ENCODE results near the gene ERCC8. TPM values are rescaled to one million over a fixed set of nuclear protein-coding genes. Genes with fewer than 3 reads are reported as not detected.
A peak's percentile ranks its signal among the peaks of the same experiment; 100 is the strongest.

The ERCC8 gene
- total and polyA plus RNA-seq, 10 of the 15 experiments (the other 5 are each of a cell fraction or from before 2014, with no cell fraction given), result 10.4 to 31.2 (median 16.4) TPM

DNA sequence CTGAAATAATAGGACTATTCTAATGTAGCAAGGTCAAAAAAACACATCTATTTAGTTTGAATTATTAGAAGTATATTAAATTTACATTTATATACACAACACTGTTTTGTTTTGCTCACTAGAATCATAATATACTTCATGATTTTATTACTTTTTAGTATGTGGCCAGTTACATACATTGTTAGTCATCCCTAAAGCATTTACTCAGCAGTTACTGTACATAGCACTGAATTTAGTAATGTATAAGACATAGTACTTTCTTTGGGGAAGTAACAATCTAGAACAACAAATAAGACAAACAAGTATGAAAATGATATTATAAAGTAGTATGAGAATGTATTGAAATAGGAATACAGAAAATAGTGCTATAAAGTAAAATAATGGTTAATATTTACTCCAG is 28.2 kb downstream of the ERCC8 start (continued):
- TF ChIP-seq, protein P1, sequence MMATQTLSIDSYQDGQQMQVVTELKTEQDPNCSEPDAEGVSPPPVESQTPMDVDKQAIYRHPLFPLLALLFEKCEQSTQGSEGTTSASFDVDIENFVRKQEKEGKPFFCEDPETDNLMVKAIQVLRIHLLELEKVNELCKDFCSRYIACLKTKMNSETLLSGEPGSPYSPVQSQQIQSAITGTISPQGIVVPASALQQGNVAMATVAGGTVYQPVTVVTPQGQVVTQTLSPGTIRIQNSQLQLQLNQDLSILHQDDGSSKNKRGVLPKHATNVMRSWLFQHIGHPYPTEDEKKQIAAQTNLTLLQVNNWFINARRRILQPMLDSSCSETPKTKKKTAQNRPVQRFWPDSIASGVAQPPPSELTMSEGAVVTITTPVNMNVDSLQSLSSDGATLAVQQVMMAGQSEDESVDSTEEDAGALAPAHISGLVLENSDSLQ (IDR thresholded peaks at IDR 0.05), result no peak
- TF ChIP-seq SUPT20H (IDR thresholded peaks at IDR 0.05; ENCODE audit: borderline replicate concordance, control insufficient read depth, low read depth, low read length) (no peak), EED (IDR thresholded peaks at IDR 0.05; ENCODE audit: low read depth) (no peak), MYC (IDR thresholded peaks at IDR 0.05; ENCODE audit: insufficient read depth, insufficient read length, insufficient replicate concordance, low read length, severe bottlenecking) (no peak)

DNA sequence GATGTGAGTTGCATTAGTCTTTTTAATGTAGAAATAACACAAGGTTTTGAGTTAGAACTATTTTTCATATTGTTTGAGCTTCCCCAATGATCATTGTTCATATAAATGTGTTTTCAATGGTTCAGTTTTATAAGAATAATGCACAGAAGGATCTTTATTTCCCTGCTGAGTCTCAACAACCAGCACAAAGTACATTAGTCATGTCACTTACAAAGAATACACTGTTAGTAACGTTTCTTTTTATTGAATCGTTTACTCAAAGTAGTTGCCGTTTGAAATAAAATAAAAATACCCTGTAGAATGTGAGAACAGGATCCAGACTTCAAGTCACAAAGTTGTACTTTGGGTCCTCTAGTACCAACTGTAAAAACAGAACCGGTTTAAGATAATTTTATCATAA is 41.5 kb downstream of the ERCC8 start:
- no peak overlapping the region for H3K27ac ChIP-seq (ENCODE audit: control insufficient read depth, insufficient read depth)
- no TSS peak for BruUV-seq (replicated peaks)
- no peaks in the 10 kb centered on the region for H3K36me3 ChIP-seq (ENCODE audit: control insufficient read depth in 2 of 2, insufficient read depth in 2 of 2, low read length in 1 of 2)
- SMC1A ChIA-PET (ENCODE audit: uncharacterized antibody, unreplicated experiment), result no interaction called here
- peak; percentile 13 for FAIRE-seq
- H2AFZ ChIP-seq (ENCODE audit: control insufficient read depth, low read depth, low read length), result no peak overlapping the region
- intact Hi-C loops (cut with micrococcal nuclease; ENCODE audit: unreplicated experiment), result no loop called here
- in situ Hi-C loops (cut with MboI), result no loop called here
- no peak for DNase-seq (ENCODE audit: low read depth, low spot score)
- no peaks in the 10 kb centered on the region for H3K27me3 ChIP-seq (replicated peaks in 1 of 2; ENCODE audit: control insufficient read depth in 2 of 2, insufficient read depth in 2 of 2, low read length in 1 of 2)
- no peak overlapping the region for H3K9ac ChIP-seq (ENCODE audit: control insufficient read depth, insufficient read depth, low read length)
- no peak overlapping the region for H3K4me2 ChIP-seq (ENCODE audit: control insufficient read depth, insufficient read depth)
- 96% methylated on average over 4 of the region's 4 CpGs for WGBS (ENCODE audit: insufficient coverage, insufficient replicate concordance, low lambda C conversion rate, missing lambda C conversion rate)
- RAD21 ChIA-PET (ENCODE audit: unreplicated experiment), result no interaction called here
- H3K4me3 ChIP-seq, result no peak overlapping the region
- no peak for ATAC-seq
- POLR2A ChIA-PET, result no interaction called here
- CTCF ChIA-PET, result interaction anchor here (0.8 to 1.2 kb wide), 2 partner anchors 15 to 16 kb away, joined by 3 read pairs; no protein-coding TSS in a partner anchor
- no peaks in the 10 kb centered on the region for H3K9me3 ChIP-seq (replicated peaks; ENCODE audit: control insufficient read depth, insufficient read depth, low read length)
- H3K79me2 ChIP-seq (ENCODE audit: control insufficient read depth, insufficient read depth, low read length), result no peaks in the 10 kb centered on the region
- H3K4me1 ChIP-seq (ENCODE audit: control insufficient read depth, insufficient read depth, low read length), result no peaks in the 10 kb centered on the region
- no peaks in the 10 kb centered on the region for H4K20me1 ChIP-seq (ENCODE audit: control insufficient read depth, insufficient read depth)
- TF ChIP-seq ZNF687 (IDR thresholded peaks at IDR 0.05) (no peak), RELA (IDR thresholded peaks at IDR 0.05; ENCODE audit: borderline replicate concordance, partially characterized antibody) (no peak), RB1 (IDR thresholded peaks at IDR 0.05; ENCODE audit: borderline replicate concordance) (no peak), MYC (IDR thresholded peaks at IDR 0.05; ENCODE audit: insufficient read depth, insufficient read length, insufficient replicate concordance, low read length, severe bottlenecking) (no peak), SMC3 (IDR thresholded peaks at IDR 0.05; ENCODE audit: borderline replicate concordance, low read length) (no peak), IKZF2 (IDR thresholded peaks at IDR 0.05) (no peak), SPI1 (IDR thresholded peaks at IDR 0.05; ENCODE audit: borderline replicate concordance, insufficient read depth, low read depth, low read length) (no peak), CHD2 (IDR thresholded peaks at IDR 0.05; ENCODE audit: borderline replicate concordance, low read depth, low read length) (no peak), CHD1 (IDR thresholded peaks at IDR 0.05; ENCODE audit: low read depth, low read length) (no peak)
- TF ChIP-seq, protein P2, sequence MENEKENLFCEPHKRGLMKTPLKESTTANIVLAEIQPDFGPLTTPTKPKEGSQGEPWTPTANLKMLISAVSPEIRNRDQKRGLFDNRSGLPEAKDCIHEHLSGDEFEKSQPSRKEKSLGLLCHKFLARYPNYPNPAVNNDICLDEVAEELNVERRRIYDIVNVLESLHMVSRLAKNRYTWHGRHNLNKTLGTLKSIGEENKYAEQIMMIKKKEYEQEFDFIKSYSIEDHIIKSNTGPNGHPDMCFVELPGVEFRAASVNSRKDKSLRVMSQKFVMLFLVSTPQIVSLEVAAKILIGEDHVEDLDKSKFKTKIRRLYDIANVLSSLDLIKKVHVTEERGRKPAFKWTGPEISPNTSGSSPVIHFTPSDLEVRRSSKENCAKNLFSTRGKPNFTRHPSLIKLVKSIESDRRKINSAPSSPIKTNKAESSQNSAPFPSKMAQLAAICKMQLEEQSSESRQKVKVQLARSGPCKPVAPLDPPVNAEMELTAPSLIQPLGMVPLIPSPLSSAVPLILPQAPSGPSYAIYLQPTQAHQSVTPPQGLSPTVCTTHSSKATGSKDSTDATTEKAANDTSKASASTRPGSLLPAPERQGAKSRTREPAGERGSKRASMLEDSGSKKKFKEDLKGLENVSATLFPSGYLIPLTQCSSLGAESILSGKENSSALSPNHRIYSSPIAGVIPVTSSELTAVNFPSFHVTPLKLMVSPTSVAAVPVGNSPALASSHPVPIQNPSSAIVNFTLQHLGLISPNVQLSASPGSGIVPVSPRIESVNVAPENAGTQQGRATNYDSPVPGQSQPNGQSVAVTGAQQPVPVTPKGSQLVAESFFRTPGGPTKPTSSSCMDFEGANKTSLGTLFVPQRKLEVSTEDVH (IDR thresholded peaks at IDR 0.05; ENCODE audit: low read depth, partially characterized antibody), result no peak
